Activated naive CD4-positive, alpha-beta T cell treated with Interleukin-2 at 50 U/mL for 16 hours (primary cell): ENCODE results near the gene AMACR.

Experiments
- DNase-seq: peaks from one replicate; pipeline ENCODE4 v3.0.0-alpha.2; 2020

The AMACR gene

GRCh38 chr5:34007621-34008600, at the start of gene AMACR:
Gene AMACR (minus strand): TSS chr5:34008050. CDS start chr5:34008019, 31 bp downstream.
- DNase-seq, result peak; percentile 87

- no peak for DNase-seq
Observed at GRCh38 chr5:34057569-34057968, 49.7 kb upstream of the AMACR start.

- DNase-seq, result no peak
Observed at GRCh38 chr5:34057118-34057517, 49.3 kb upstream of the AMACR start.

- DNase-seq, result no peak
Observed at GRCh38 chr5:34055667-34056066, 47.8 kb upstream of the AMACR start.

- no peak for DNase-seq
Observed at GRCh38 chr5:34054400-34054729, 46.5 kb upstream of the AMACR start.

GRCh38 chr5:34053571-34054399, 45.9 kb upstream of the AMACR start:
- no peak for DNase-seq

GRCh38 chr5:34053133-34053532, 45.3 kb upstream of the AMACR start:
- no peak for DNase-seq

- DNase-seq, result no peak
Observed at GRCh38 chr5:34051374-34051980, 43.6 kb upstream of the AMACR start.

- no peak for DNase-seq
Observed at GRCh38 chr5:34047774-34048572, 40.1 kb upstream of the AMACR start.

- no peak for DNase-seq
Observed at GRCh38 chr5:34047143-34047542, 39.3 kb upstream of the AMACR start.

GRCh38 chr5:34045996-34046395, 38.1 kb upstream of the AMACR start:
- DNase-seq, result no peak

- no peak for DNase-seq
Observed at GRCh38 chr5:34045023-34045422, 37.2 kb upstream of the AMACR start.

GRCh38 chr5:34043099-34043876, 35.4 kb upstream of the AMACR start, which contains the start of gene C1QTNF3:
Gene C1QTNF3 (minus strand): TSS chr5:34043213. CDS start chr5:34043125, 88 bp downstream.
- DNase-seq, result no peak

GRCh38 chr5:34042321-34042720, 34.5 kb upstream of the AMACR start:
- no peak for DNase-seq

- no peak for DNase-seq
Observed at GRCh38 chr5:34041247-34041972, 33.6 kb upstream of the AMACR start.

GRCh38 chr5:34040472-34040871, 32.6 kb upstream of the AMACR start:
- DNase-seq, result no peak

GRCh38 chr5:34039398-34040157, 31.7 kb upstream of the AMACR start:
- no peak for DNase-seq

- DNase-seq, result no peak
Observed at GRCh38 chr5:34038838-34039237, 31.0 kb upstream of the AMACR start.

GRCh38 chr5:34038390-34038789, 30.5 kb upstream of the AMACR start:
- no peak for DNase-seq

GRCh38 chr5:34037726-34038125, 29.9 kb upstream of the AMACR start:
- DNase-seq, result no peak
